Measurements from ENCODE around the gene DNAAF9.

Gene DNAAF9

GRCh38 chr20:3407040-3407770 is at the start of gene DNAAF9:
Gene DNAAF9, minus strand, starts transcription at chr20:3407669. Its CDS starts 112 bp downstream, at chr20:3407557.
- no peaks in the 10 kb centered on the region for H3K9me2 ChIP-seq (replicated peaks; ENCODE audit: low read depth, low read length)
- H3K9me3 ChIP-seq (ENCODE audit: insufficient read depth, low read depth, low read length), result no peaks in the 10 kb centered on the region
- H3K4me2 ChIP-seq (ENCODE audit: low read depth, low read length, poor library complexity, severe bottlenecking), result peak within 1 kb of the TSS; percentile 94
- peaks cover 12% of the 10 kb centered on the region for H4K20me1 ChIP-seq (ENCODE audit: insufficient read depth, low read length, poor library complexity, severe bottlenecking)
- H3K36me3 ChIP-seq (ENCODE audit: insufficient read depth, low read length), result no peaks in the 10 kb centered on the region
- H3K4me3 ChIP-seq (ENCODE audit: low read length, poor library complexity, severe bottlenecking), result peak within 1 kb of the TSS; percentile 88
- peaks cover 48% of the 10 kb centered on the region for H3K79me2 ChIP-seq (ENCODE audit: insufficient read depth, low read length)
- H3K4me1 ChIP-seq (ENCODE audit: insufficient read depth, low read length, poor library complexity, severe bottlenecking), result peaks cover 23% of the 10 kb centered on the region
- no peaks in the 10 kb centered on the region for H3K27me3 ChIP-seq (ENCODE audit: insufficient read depth, low read length, poor library complexity, severe bottlenecking)
- peak within 1 kb of the TSS; percentile 90 for H3K9ac ChIP-seq (ENCODE audit: low read depth, low read length, poor library complexity, severe bottlenecking)
- peak; percentile 31 for TF ChIP-seq CTCF (conservative IDR thresholded peaks at IDR 0.05; ENCODE audit: low read length)
- TF ChIP-seq EZH2phosphoT487 (IDR thresholded peaks at IDR 0.05; ENCODE audit: borderline replicate concordance), result no peak
- 0 out of 2 replicates have a peak, but pooled peaks cover 4% of the 10 kb centered on the region for H3F3A ChIP-seq (ENCODE audit: low read depth)
- H2AFZ ChIP-seq (ENCODE audit: low read length), result peak within 1 kb of the TSS; percentile 99

- H3K36me3 ChIP-seq (ENCODE audit: insufficient read depth, low read length), result no peaks in the 10 kb centered on the region
- H2AFZ ChIP-seq (ENCODE audit: low read length), result no peak overlapping the region
- TF ChIP-seq EZH2phosphoT487 (IDR thresholded peaks at IDR 0.05; ENCODE audit: borderline replicate concordance), result no peak
- no peak for TF ChIP-seq CTCF (conservative IDR thresholded peaks at IDR 0.05; ENCODE audit: low read length)
- H4K20me1 ChIP-seq (ENCODE audit: insufficient read depth, low read length, poor library complexity, severe bottlenecking), result no peaks in the 10 kb centered on the region
- H3K9me2 ChIP-seq (replicated peaks; ENCODE audit: low read depth, low read length), result no peaks in the 10 kb centered on the region
- no peaks in the 10 kb centered on the region for H3K79me2 ChIP-seq (ENCODE audit: insufficient read depth, low read length)
- no peaks in the 10 kb centered on the region for H3K4me1 ChIP-seq (ENCODE audit: insufficient read depth, low read length, poor library complexity, severe bottlenecking)
- H3K4me2 ChIP-seq (ENCODE audit: low read depth, low read length, poor library complexity, severe bottlenecking), result no peak overlapping the region
- H3F3A ChIP-seq (ENCODE audit: low read depth), result no peaks in the 10 kb centered on the region
- H3K27me3 ChIP-seq (ENCODE audit: insufficient read depth, low read length, poor library complexity, severe bottlenecking), result no peaks in the 10 kb centered on the region
- no peak overlapping the region for H3K4me3 ChIP-seq (ENCODE audit: low read length, poor library complexity, severe bottlenecking)
- H3K9me3 ChIP-seq (ENCODE audit: insufficient read depth, low read depth, low read length), result no peaks in the 10 kb centered on the region
- H3K9ac ChIP-seq (ENCODE audit: low read depth, low read length, poor library complexity, severe bottlenecking), result no peak overlapping the region
Observed at GRCh38 chr20:3456648-3457047, 49.2 kb upstream of the DNAAF9 start.

- no peaks in the 10 kb centered on the region for H3K27me3 ChIP-seq (ENCODE audit: insufficient read depth, low read length, poor library complexity, severe bottlenecking)
- TF ChIP-seq EZH2phosphoT487 (IDR thresholded peaks at IDR 0.05; ENCODE audit: borderline replicate concordance), result no peak
- TF ChIP-seq CTCF (conservative IDR thresholded peaks at IDR 0.05; ENCODE audit: low read length), result no peak
- no peaks in the 10 kb centered on the region for H3K4me1 ChIP-seq (ENCODE audit: insufficient read depth, low read length, poor library complexity, severe bottlenecking)
- no peaks in the 10 kb centered on the region for H3F3A ChIP-seq (ENCODE audit: low read depth)
- H3K79me2 ChIP-seq (ENCODE audit: insufficient read depth, low read length), result no peaks in the 10 kb centered on the region
- H4K20me1 ChIP-seq (ENCODE audit: insufficient read depth, low read length, poor library complexity, severe bottlenecking), result no peaks in the 10 kb centered on the region
- H3K9ac ChIP-seq (ENCODE audit: low read depth, low read length, poor library complexity, severe bottlenecking), result no peak overlapping the region
- H3K9me3 ChIP-seq (ENCODE audit: insufficient read depth, low read depth, low read length), result no peaks in the 10 kb centered on the region
- no peak overlapping the region for H3K4me3 ChIP-seq (ENCODE audit: low read length, poor library complexity, severe bottlenecking)
- no peak overlapping the region for H2AFZ ChIP-seq (ENCODE audit: low read length)
- H3K36me3 ChIP-seq (ENCODE audit: insufficient read depth, low read length), result no peaks in the 10 kb centered on the region
- no peaks in the 10 kb centered on the region for H3K9me2 ChIP-seq (replicated peaks; ENCODE audit: low read depth, low read length)
- no peak overlapping the region for H3K4me2 ChIP-seq (ENCODE audit: low read depth, low read length, poor library complexity, severe bottlenecking)
Observed at GRCh38 chr20:3454831-3455230, 47.4 kb upstream of the DNAAF9 start.

Measured in Loucy (cell line).